IMR-90 (cell line): ENCODE results near the gene ARID3C. TPM values are rescaled to one million over a fixed set of nuclear protein-coding genes. Genes with fewer than 3 reads are reported as not detected.

ENCODE experiments used
- ATAC-seq: fragments of 200-7000 bp; cut with Tn5 transposase; 2 replicates; pipeline ENCODE4 v1.9.1; 2020; ENCODE audit warnings: low read depth, mild to moderate bottlenecking, moderate library complexity
- BruUV-seq: library from RNA; stranded (reverse); fragments of 400-500 nt; replicated peaks from 2 replicates; lab custom pipeline; 2021; lab: Mats Ljungman, UMichigan
- CTCF ChIA-PET: fragments of 300-600 bp; formaldehyde crosslinking; extraction: SDS; loops from one replicate; lab custom pipeline; 2021; ENCODE audit warnings: antibody characterized with exemption; lab: Yijun Ruan, JAX
- POLR2A ChIA-PET: fragments of 300-600 bp; sonication (Branson Sonifier 250); formaldehyde crosslinking; loops from one replicate; lab custom pipeline; 2022; ENCODE audit warnings: antibody characterized with exemption; ENCODE audit not compliant: unreplicated experiment; lab: Charles Lee
- DNase-seq: peaks from one replicate; pipeline ENCODE4 v3.0.0; 2013
- H2AFZ ChIP-seq: replicated peaks from 2 replicates; pipeline ENCODE3; 2013; ENCODE audit warnings: low read length, mild to moderate bottlenecking; ENCODE audit not compliant: poor library complexity
- H2AK5ac ChIP-seq: 2 replicates; pipeline ENCODE4 v1.6.1; 2013; ENCODE audit warnings: low read depth, low read length, inconsistent platforms
- H2AK9ac ChIP-seq: replicated peaks from 2 replicates; pipeline ENCODE3; 2013; ENCODE audit warnings: mild to moderate bottlenecking, low read depth, low read length, moderate library complexity; ENCODE audit not compliant: poor library complexity
- H2BK120ac ChIP-seq: 2 replicates; pipeline ENCODE4 v1.6.1; 2013; ENCODE audit warnings: low read depth, low read length, inconsistent platforms
- H2BK15ac ChIP-seq: 3 replicates; pipeline ENCODE4 v1.6.1; 2013; ENCODE audit warnings: low read depth, low read length, inconsistent platforms
- H2BK20ac ChIP-seq: 2 replicates; pipeline ENCODE4 v1.6.1; 2013; ENCODE audit warnings: low read depth, mild to moderate bottlenecking, inconsistent platforms, low read length, moderate library complexity
- H2BK5ac ChIP-seq: 2 replicates; pipeline ENCODE4 v1.6.1; 2013; ENCODE audit warnings: mild to moderate bottlenecking, low read depth, low read length, inconsistent platforms; ENCODE audit not compliant: poor library complexity, severe bottlenecking
- H3K14ac ChIP-seq: replicated peaks from 2 replicates; pipeline ENCODE4 v1.6.1; 2013; ENCODE audit warnings: low read depth, low read length, inconsistent platforms
- H3K18ac ChIP-seq: 2 replicates; pipeline ENCODE4 v1.6.1; 2013; ENCODE audit warnings: low read depth, low read length, control low read depth
- H3K23ac ChIP-seq: 2 replicates; pipeline ENCODE4 v1.6.1; 2013; ENCODE audit warnings: low read depth, low read length, inconsistent platforms
- H3K27ac ChIP-seq: 2 replicates; pipeline ENCODE4 v1.5.1; 2013; ENCODE audit warnings: mild to moderate bottlenecking, control low read depth, low read length; ENCODE audit not compliant: insufficient read depth
- H3K27me3 ChIP-seq: 2 replicates; pipeline ENCODE4 v1.6.1; 2013; ENCODE audit warnings: low read length; ENCODE audit not compliant: control insufficient read depth, insufficient read depth
- H3K36me3 ChIP-seq: 2 replicates; pipeline ENCODE4 v1.6.1; 2013; ENCODE audit warnings: low read length, mixed read lengths; ENCODE audit not compliant: control insufficient read depth, insufficient read depth
- H3K4ac ChIP-seq: 2 replicates; pipeline ENCODE4 v1.6.1; 2013; ENCODE audit warnings: low read depth, low read length, inconsistent platforms
- H3K4me1 ChIP-seq: 2 replicates; pipeline ENCODE4 v1.6.1; 2013; ENCODE audit warnings: low read length, mixed read lengths; ENCODE audit not compliant: control insufficient read depth, insufficient read depth
- H3K4me2 ChIP-seq: 2 replicates; pipeline ENCODE4 v1.6.1; 2013; ENCODE audit warnings: low read depth, mild to moderate bottlenecking, control low read depth, low read length, moderate library complexity
- H3K4me3 ChIP-seq: 2 replicates; pipeline ENCODE4 v1.5.1; 2013; ENCODE audit warnings: low read depth, mild to moderate bottlenecking, control low read depth, low read length, moderate library complexity; ENCODE audit not compliant: insufficient read depth
- H3K56ac ChIP-seq: 2 replicates; pipeline ENCODE4 v1.6.1; 2013; ENCODE audit warnings: low read length, inconsistent platforms; ENCODE audit not compliant: insufficient read depth; ENCODE audit errors: extremely low read depth
- H3K79me1 ChIP-seq, 2 experiments: 2 replicates each; pipeline ENCODE4 v1.6.1; 2013; ENCODE audit warnings: low read length in 2 of 2, inconsistent platforms in 1 of 2, low read depth in 1 of 2
- H3K9ac ChIP-seq: 2 replicates; pipeline ENCODE4 v1.6.1; 2013; ENCODE audit warnings: low read depth, low read length, control low read depth
- H3K9me1 ChIP-seq: 2 replicates; pipeline ENCODE4 v1.6.1; 2013; ENCODE audit warnings: low read length, inconsistent platforms; ENCODE audit not compliant: insufficient read depth
- H3K9me3 ChIP-seq: 2 replicates; pipeline ENCODE4 v1.6.1; 2013; ENCODE audit warnings: low read length; ENCODE audit not compliant: control insufficient read depth, insufficient read depth
- H4K20me1 ChIP-seq: 2 replicates; pipeline ENCODE4 v1.6.1; 2013; ENCODE audit warnings: low read length, inconsistent platforms; ENCODE audit not compliant: insufficient read depth
- H4K5ac ChIP-seq: 2 replicates; pipeline ENCODE4 v1.6.1; 2013; ENCODE audit warnings: mild to moderate bottlenecking, low read depth, low read length, control low read depth
- H4K8ac ChIP-seq, 2 experiments: 2 replicates each; pipeline ENCODE4 v1.6.1; 2013; ENCODE audit warnings: low read depth in 2 of 2, low read length in 2 of 2, control low read depth in 1 of 2, inconsistent platforms in 1 of 2
- H4K91ac ChIP-seq: 2 replicates; pipeline ENCODE4 v1.6.1; 2013; ENCODE audit warnings: low read depth, low read length, inconsistent platforms; ENCODE audit not compliant: insufficient read depth
- CEBPB ChIP-seq: IDR thresholded peaks from 2 replicates; pipeline ENCODE4 v1.6.1; 2012; ENCODE audit warnings: low read depth, low read length, improper control_type of control experiment
- RCOR1 ChIP-seq: IDR thresholded peaks from 2 replicates; pipeline ENCODE4 v1.6.1; 2012; ENCODE audit warnings: mild to moderate bottlenecking, low read length, improper control_type of control experiment; ENCODE audit not compliant: insufficient replicate concordance
- WGBS, 2 experiments: methylation state at CpG; one replicate each; pipeline versions ENCODE4 v1.1.5 to v1.1.7; 2013; ENCODE audit warnings: missing lambda C conversion rate in 2 of 2; ENCODE audit not compliant: insufficient read length in 1 of 2; ENCODE audit errors: extremely low coverage in 2 of 2; 5-methylcytosine and 5-hydroxymethylcytosine counted together
- dilution Hi-C: fragments of 300-500 bp; cut with HindIII; formaldehyde crosslinking; loops from one replicate; pipeline ENCODE4 v1.14.3; 2018; ENCODE audit warnings: low sequenced_read_pairs; ENCODE audit not compliant: unreplicated experiment
- in situ Hi-C: fragments of 300-500 bp; cut with MboI; formaldehyde crosslinking; loops from 3 replicates; pipeline ENCODE4 v1.14.3; 2019; ENCODE audit warnings: low sequenced_read_pairs, inconsistent platforms, mixed read lengths
- intact Hi-C: fragments of 100-400 bp; cut with micrococcal nuclease; formaldehyde crosslinking; loops from 2 replicates; pipeline ENCODE4 v1.10.0; 2022
- polyA plus RNA-seq, 3 experiments: library from polyadenylated mRNA; depleted of rRNA; stranded (reverse); fragments of >200 nt; gene quantifications; 2 replicates each; pipeline ENCODE4 v1.2.3, GENCODE V29; 2012; ENCODE audit warnings: low replicate concordance in 1 of 3
- total RNA-seq: library from RNA; depleted of rRNA; stranded (reverse); fragments of >200 nt; gene quantifications from 2 replicates; pipeline ENCODE4 v1.2.3, GENCODE V29; 2012

ARID3C gene
- total and polyA plus RNA-seq, 2 of the 4 experiments (the other 2 are of a cell fraction) = 0.07 TPM; not detected in 1

- Histone ChIP-seq H2AK5ac (no peak overlapping the region), H4K91ac (no peak overlapping the region), H2BK120ac (no peak overlapping the region), H3K9me1 (0 out of 2 replicates have a peak, but pooled peaks cover 4% of the 10 kb centered on the region), H2BK5ac (no peak overlapping the region), H4K5ac (no peak overlapping the region), H3K18ac (no peak overlapping the region), H2AFZ (peak overlapping the region; percentile 77), H2BK20ac (no peak overlapping the region), H3K56ac (no peak overlapping the region), H3K23ac (peak overlapping the region; percentile 71), H3K79me1 (peaks cover 0 to 3% of the 10 kb centered on the region in 2 experiments; a peak in 1 of 4 replicates), H2BK15ac (no peak overlapping the region), H3K4me1 (0 out of 2 replicates have a peak, but pooled peaks cover 2% of the 10 kb centered on the region), H3K36me3 (no peaks in the 10 kb centered on the region), H3K4ac (no peak overlapping the region), H3K27ac (no peak overlapping the region), H2AK9ac (no peak overlapping the region), H4K20me1 (peaks cover 9% of the 10 kb centered on the region; the same call in 1 of the 2 replicates), H3K27me3 (peaks cover 65% of the 10 kb centered on the region), H3K9ac (no peak overlapping the region), H3K4me3 (no peak overlapping the region), H3K4me2 (peak overlapping the region; percentile 81), H4K8ac (no peak overlapping the region), H3K9me3 (no peaks in the 10 kb centered on the region), H3K14ac (no peak overlapping the region)
- WGBS, 2 experiments = no CpG with 5 or more reads among the region's 5 CpGs
- dilution Hi-C loops = no loop called here
- in situ Hi-C loops = no loop called here
- DNase-seq = no peak
- ATAC-seq = no peak
- ChIA-PET POLR2A (no interaction called here), CTCF (no interaction called here)
- no peak for TF ChIP-seq CEBPB
- TF ChIP-seq RCOR1 = no peak
- intact Hi-C loops = no loop called here
- no TSS peak for BruUV-seq
Measured at GRCh38 chr9:34629491-34629808, 584 bp upstream of the ARID3C start.
